Measurements from ENCODE around the gene MMP21. TPM values are rescaled to one million over a fixed set of nuclear protein-coding genes. Genes with fewer than 3 reads are reported as not detected.
A peak's percentile ranks its signal among the peaks of the same experiment; 100 is the strongest.

MMP21 gene
- polyA plus RNA-seq, 4 donors = 0.07 to 0.18 TPM; not detected in 2

DNA sequence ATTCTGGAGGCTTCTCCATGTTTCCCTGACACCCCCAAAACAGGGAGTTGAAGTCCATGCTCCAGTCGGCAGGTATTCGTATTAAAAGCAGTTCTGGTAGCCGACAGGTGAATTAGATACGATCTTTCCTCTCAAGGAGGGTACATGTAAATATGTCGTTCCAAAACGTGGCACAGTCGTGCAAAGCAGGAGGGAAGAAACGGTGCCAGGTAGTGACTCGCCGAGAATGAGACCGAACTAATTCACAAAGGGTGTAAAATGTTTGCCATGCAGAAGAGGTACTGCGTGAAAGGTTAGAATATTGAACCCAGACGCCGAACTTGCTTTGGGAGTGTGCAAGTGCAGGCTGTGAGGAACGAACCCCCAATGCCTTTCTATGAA is 55.6 kb downstream of the MMP21 start:
- WGBS, 3 donors = 1% methylated on average over 15 of the region's 15 CpGs
- peak overlapping the region; percentile 70 to 92 (median 88) for H3K27ac ChIP-seq (ENCODE audit: low read depth in 1 of 3, low read length in 2 of 3)
- FAIRE-seq (no peak), DNase-seq (no peak)
- H3K4me3 ChIP-seq (ENCODE audit: low read depth in 1 of 3, low read length in 3 of 3) = peak overlapping the region; percentile 71 to 95 (median 82)
- no peaks in the 10 kb centered on the region for H3K27me3 ChIP-seq (ENCODE audit: control insufficient read depth in 3 of 3, insufficient read depth in 3 of 3, low read length in 3 of 3)
- H3K4me1 ChIP-seq (ENCODE audit: control insufficient read depth in 3 of 3, insufficient read depth in 2 of 3, low read depth in 1 of 3, low read length in 2 of 3) = peaks cover 0 to 6% (median 0%) of the 10 kb centered on the region in 3 donors
- peaks cover 0 to 8% of the 10 kb centered on the region in 2 donors for H3K9me3 ChIP-seq (ENCODE audit: control insufficient read depth in 2 of 2, insufficient read depth in 1 of 2, low read depth in 1 of 2, low read length in 1 of 2)
- H3K36me3 ChIP-seq (ENCODE audit: control insufficient read depth in 3 of 3, insufficient read depth in 2 of 3, low read depth in 1 of 3, low read length in 3 of 3) = peaks cover 0 to 7% (median 6%) of the 10 kb centered on the region in 3 donors

- Histone ChIP-seq H3K27me3 (ENCODE audit: control insufficient read depth in 3 of 3, insufficient read depth in 3 of 3, low read length in 3 of 3) (no peaks in the 10 kb centered on the region), H3K9me3 (ENCODE audit: control insufficient read depth in 2 of 2, insufficient read depth in 1 of 2, low read depth in 1 of 2, low read length in 1 of 2) (peaks cover 0 to 8% of the 10 kb centered on the region in 2 donors), H3K4me1 (ENCODE audit: control insufficient read depth in 3 of 3, insufficient read depth in 2 of 3, low read depth in 1 of 3, low read length in 2 of 3) (peaks cover 0 to 6% (median 0%) of the 10 kb centered on the region in 3 donors), H3K4me3 (ENCODE audit: low read depth in 1 of 3, low read length in 3 of 3) (peak within 1 kb of the TSS; percentile 71 to 95 (median 82)), H3K27ac (ENCODE audit: low read depth in 1 of 3, low read length in 2 of 3) (peak within 1 kb of the TSS; percentile 70 to 93 (median 88)), H3K36me3 (ENCODE audit: control insufficient read depth in 3 of 3, insufficient read depth in 2 of 3, low read depth in 1 of 3, low read length in 3 of 3) (peaks cover 0 to 6% (median 2%) of the 10 kb centered on the region in 3 donors)
- DNase-seq (peak; percentile 99), FAIRE-seq (no peak)
- 0 to 1% (median 0%) methylated on average over 72 of the region's 72 CpGs for WGBS, 3 donors
These were observed 56.2 kb downstream of the MMP21 start, which contains the start of gene EDRF1 for GRCh38 chr10:125719173-125720001. Gene EDRF1, plus strand, starts transcription at chr10:125719709. Its CDS starts 99 bp downstream, at chr10:125719808.

Other genes starting within 250 kb of the MMP21 start
- not detected for gene TEX36, start 92.7 kb downstream of the MMP21 start, polyA plus RNA-seq
- 10 to 100 TPM in 2 of 4 donors, 1 to 10 TPM in 2; 8.6 to 30.4 (median 11.2) TPM for gene EDRF1, start 56.1 kb downstream of the MMP21 start, polyA plus RNA-seq
- gene UROS, start 47.4 kb upstream of the MMP21 start, polyA plus RNA-seq = 10 to 100 TPM; 32.5 to 51.9 (median 38.5) TPM
- gene BCCIP, start 47.7 kb upstream of the MMP21 start, polyA plus RNA-seq = 10 to 100 TPM; 46.7 to 64.9 (median 55.3) TPM
- gene DHX32, start 105.5 kb upstream of the MMP21 start, polyA plus RNA-seq = 10 to 100 TPM; 24.0 to 40.6 (median 28.0) TPM
- gene FANK1, start 120.7 kb upstream of the MMP21 start, polyA plus RNA-seq = 1 to 10 TPM; 1.5 to 4.0 (median 2.8) TPM